Parathyroid adenoma (tissue), 2 donors: ENCODE measurements around the gene GALNT18.

Experiments
- H2AFZ ChIP-seq: fragments of 300-600 bp; sonication (generic); one replicate; pipeline ENCODE4 v1.7.0; 2017; ENCODE audit warnings: antibody characterized with exemption, mild to moderate bottlenecking
- H3K27ac ChIP-seq: fragments of 300-600 bp; sonication (generic); one replicate; pipeline ENCODE4 v1.7.0; 2017
- H3K27me3 ChIP-seq: fragments of 300-600 bp; sonication (generic); one replicate; pipeline ENCODE4 v1.7.0; 2017; ENCODE audit warnings: low read length; ENCODE audit not compliant: control insufficient read depth, insufficient read depth
- H3K36me3 ChIP-seq: fragments of 300-600 bp; sonication (generic); one replicate; pipeline ENCODE4 v1.7.0; 2017; ENCODE audit warnings: low read length; ENCODE audit not compliant: control insufficient read depth, insufficient read depth
- H3K4me1 ChIP-seq: fragments of 300-600 bp; sonication (generic); one replicate; pipeline ENCODE4 v1.7.0; 2017; ENCODE audit warnings: control low read depth
- H3K4me2 ChIP-seq: fragments of 300-600 bp; sonication (generic); one replicate; pipeline ENCODE4 v1.7.0; 2017; ENCODE audit warnings: low read length
- H3K4me3 ChIP-seq: fragments of 300-600 bp; sonication (generic); one replicate; pipeline ENCODE4 v1.7.0; 2017; ENCODE audit warnings: low read depth, low read length
- H3K79me2 ChIP-seq: fragments of 300-600 bp; sonication (generic); one replicate; pipeline ENCODE4 v1.7.0; 2017; ENCODE audit warnings: control low read depth
- H3K9ac ChIP-seq: fragments of 300-600 bp; sonication (generic); one replicate; pipeline ENCODE4 v1.7.0; 2017; ENCODE audit warnings: mild to moderate bottlenecking
- H3K9me3 ChIP-seq: fragments of 300-600 bp; sonication (generic); one replicate; pipeline ENCODE4 v1.7.0; 2017; ENCODE audit warnings: low read length; ENCODE audit not compliant: control insufficient read depth
- CTCF ChIP-seq: fragments of 300-600 bp; sonication (generic); IDR thresholded peaks from one replicate; pipeline ENCODE4 v1.7.0; 2017; ENCODE audit warnings: antibody characterized with exemption, mild to moderate bottlenecking
- donor health status: primary hyperparathyroidism.

GALNT18 gene

DNA sequence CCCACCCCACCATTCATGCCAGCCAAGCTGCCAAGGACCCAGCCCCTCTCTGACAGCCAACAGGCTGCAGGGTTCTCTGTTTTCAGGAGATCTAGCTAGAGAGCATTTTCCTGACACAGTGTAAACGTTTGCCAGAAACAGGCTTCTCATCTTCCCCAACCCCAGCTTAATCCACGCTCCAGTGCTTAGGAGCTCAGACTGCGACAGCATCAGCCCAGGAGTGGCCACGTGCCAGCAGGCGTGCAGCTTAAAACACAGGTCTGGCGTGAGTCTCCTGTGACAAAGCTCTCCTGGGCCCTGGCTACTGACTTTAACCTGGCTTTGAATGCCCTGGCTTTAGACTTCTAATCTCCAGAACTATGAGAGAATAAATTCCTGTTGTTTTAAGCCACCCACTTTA, 66.6 kb downstream of the GALNT18 start:
- Histone ChIP-seq H3K4me2 (peak overlapping the region; percentile 42), H3K27ac (peak overlapping the region; percentile 79), H2AFZ (no peak overlapping the region), H3K9me3 (no peaks in the 10 kb centered on the region), H3K9ac (no peak overlapping the region), H3K36me3 (no peaks in the 10 kb centered on the region), H3K27me3 (no peaks in the 10 kb centered on the region), H3K79me2 (no peaks in the 10 kb centered on the region), H3K4me1 (peaks cover 26% of the 10 kb centered on the region), H3K4me3 (no peak overlapping the region)
- no peak for TF ChIP-seq CTCF

DNA sequence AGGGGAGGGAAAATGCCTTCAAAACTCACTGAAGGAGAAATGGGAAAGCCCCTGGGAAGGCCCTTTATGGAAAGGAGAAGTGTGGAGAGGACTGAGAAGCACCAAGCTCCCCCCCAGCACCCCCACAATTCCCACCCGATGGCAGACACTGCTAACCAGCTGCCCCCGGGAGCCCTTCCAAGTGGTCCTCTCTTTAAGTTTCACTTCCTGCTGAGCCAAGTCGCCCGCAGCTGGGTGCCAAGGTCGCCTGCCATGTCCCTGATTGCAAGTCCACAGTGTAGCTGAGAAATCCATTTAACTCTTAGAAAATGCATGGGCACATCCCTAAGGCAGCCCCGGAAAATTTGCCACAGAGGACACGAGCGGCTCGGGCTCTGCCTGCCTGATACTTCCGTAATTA, 68.2 kb downstream of the GALNT18 start:
- Histone ChIP-seq H3K79me2 (peaks cover 6% of the 10 kb centered on the region), H3K9me3 (no peaks in the 10 kb centered on the region), H3K4me1 (peaks cover 26% of the 10 kb centered on the region), H3K27ac (no peak overlapping the region), H3K4me3 (no peak overlapping the region), H2AFZ (no peak overlapping the region), H3K9ac (no peak overlapping the region), H3K4me2 (no peak overlapping the region), H3K36me3 (no peaks in the 10 kb centered on the region), H3K27me3 (no peaks in the 10 kb centered on the region)
- no peak for TF ChIP-seq CTCF

- Histone ChIP-seq H3K79me2 (peaks cover 6% of the 10 kb centered on the region), H3K4me1 (peaks cover 26% of the 10 kb centered on the region), H3K4me2 (no peak overlapping the region), H3K36me3 (no peaks in the 10 kb centered on the region), H3K4me3 (no peak overlapping the region), H2AFZ (no peak overlapping the region), H3K9ac (no peak overlapping the region), H3K27ac (no peak overlapping the region), H3K27me3 (no peaks in the 10 kb centered on the region), H3K9me3 (no peaks in the 10 kb centered on the region)
- no peak for TF ChIP-seq CTCF
Measured at GRCh38 chr11:11552529-11553087, 69.2 kb downstream of the GALNT18 start.

DNA sequence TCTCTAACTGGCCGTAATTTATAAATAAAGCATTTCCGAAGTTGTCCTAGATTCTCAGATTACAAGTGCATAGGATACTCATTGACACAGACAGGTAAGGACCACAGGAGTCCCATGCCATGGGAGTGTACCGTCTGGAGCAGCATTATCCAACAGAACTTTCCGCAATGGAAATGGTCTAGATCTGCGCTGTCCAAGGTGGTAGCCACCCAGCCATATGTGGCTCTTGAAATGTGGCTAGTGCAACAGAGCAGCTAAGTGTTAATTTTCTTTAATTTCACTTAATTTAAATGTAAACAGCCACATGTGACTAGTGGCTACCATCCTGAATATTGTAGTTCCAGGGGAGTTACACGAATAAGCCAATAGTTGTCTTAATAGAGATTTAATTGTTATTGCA, 71.3 kb downstream of the GALNT18 start:
- no peaks in the 10 kb centered on the region for H3K36me3 ChIP-seq
- H2AFZ ChIP-seq, result no peak overlapping the region
- H3K4me1 ChIP-seq, result peaks cover 16% of the 10 kb centered on the region
- H3K9me3 ChIP-seq, result no peaks in the 10 kb centered on the region
- H3K27ac ChIP-seq, result no peak overlapping the region
- H3K79me2 ChIP-seq, result peaks cover 10% of the 10 kb centered on the region
- no peak overlapping the region for H3K4me2 ChIP-seq
- H3K27me3 ChIP-seq, result no peaks in the 10 kb centered on the region
- H3K4me3 ChIP-seq, result no peak overlapping the region
- no peak for TF ChIP-seq CTCF
- no peak overlapping the region for H3K9ac ChIP-seq
